ENCODE results near the gene KRTAP4-9.
"Not testable (repeated sequence)": the region's sequence is repeated elsewhere in the genome, so short reads cannot be mapped to it uniquely, and the experiment has no call there.

Gene KRTAP4-9

GRCh38 chr17:41133880-41134735 is 28.9 kb downstream of the KRTAP4-9 start:
- H2AFZ ChIP-seq (ENCODE audit: low read length) = no peak overlapping the region
- H3K9me2 ChIP-seq (ENCODE audit: low read depth, low read length) = no peaks in the 10 kb centered on the region
- H3K4me1 ChIP-seq (ENCODE audit: insufficient read depth, low read length, severe bottlenecking) = no peaks in the 10 kb centered on the region
- no peaks in the 10 kb centered on the region for H3F3A ChIP-seq (ENCODE audit: insufficient read depth, low read length)
- TF ChIP-seq CTCF (IDR thresholded peaks at IDR 0.05; ENCODE audit: low read length) = no peak
- no peak for TF ChIP-seq EZH2 (IDR thresholded peaks at IDR 0.05; ENCODE audit: borderline replicate concordance, low read length)
- no peak overlapping the region for H3K4me3 ChIP-seq (ENCODE audit: low read depth, low read length, poor library complexity, severe bottlenecking)
- no peaks in the 10 kb centered on the region for H3K27me3 ChIP-seq (ENCODE audit: insufficient read depth, low read length)
- no peaks in the 10 kb centered on the region for H3K36me3 ChIP-seq (ENCODE audit: insufficient read depth, low read length)
- H4K20me1 ChIP-seq (ENCODE audit: insufficient read depth, low read length) = no peaks in the 10 kb centered on the region
- no peak overlapping the region for H3K9ac ChIP-seq (ENCODE audit: low read length)
- H3K27ac ChIP-seq (ENCODE audit: low read depth, low read length, poor library complexity, severe bottlenecking) = no peak overlapping the region
- no peaks in the 10 kb centered on the region for H3K9me3 ChIP-seq (ENCODE audit: low read length)
- H3K79me2 ChIP-seq (ENCODE audit: insufficient read depth, low read length) = no peaks in the 10 kb centered on the region
- H3K4me2 ChIP-seq (ENCODE audit: low read length) = no peak overlapping the region

- H3K9ac ChIP-seq (ENCODE audit: low read length); H3K27ac ChIP-seq (ENCODE audit: low read depth, low read length, poor library complexity, severe bottlenecking); H3K79me2 ChIP-seq (ENCODE audit: insufficient read depth, low read length); H3K9me3 ChIP-seq (ENCODE audit: low read length); H3K4me1 ChIP-seq (ENCODE audit: insufficient read depth, low read length, severe bottlenecking); H3K9me2 ChIP-seq (ENCODE audit: low read depth, low read length); H3K36me3 ChIP-seq (ENCODE audit: insufficient read depth, low read length); H3K27me3 ChIP-seq (ENCODE audit: insufficient read depth, low read length); H4K20me1 ChIP-seq (ENCODE audit: insufficient read depth, low read length); H3F3A ChIP-seq (ENCODE audit: insufficient read depth, low read length); H2AFZ ChIP-seq (ENCODE audit: low read length); H3K4me3 ChIP-seq (ENCODE audit: low read depth, low read length, poor library complexity, severe bottlenecking); H3K4me2 ChIP-seq (ENCODE audit: low read length): not testable (repeated sequence)
Measured at GRCh38 chr17:41139865-41140264, 34.7 kb downstream of the KRTAP4-9 start.

GRCh38 chr17:41140360-41141131 is 35.4 kb downstream of the KRTAP4-9 start, which contains the start of gene KRTAP4-6:
Gene KRTAP4-6, minus strand, starts transcription at chr17:41140544. Its CDS starts 57 bp downstream, at chr17:41140487.
- Histone ChIP-seq H3K27me3 (ENCODE audit: insufficient read depth, low read length) (no peaks in the 10 kb centered on the region), H3K4me2 (ENCODE audit: low read length) (no peak within 1 kb of the TSS), H2AFZ (ENCODE audit: low read length) (no peak within 1 kb of the TSS), H3K9me3 (ENCODE audit: low read length) (0 out of 2 replicates have a peak, but pooled peaks cover 3% of the 10 kb centered on the region), H3K27ac (ENCODE audit: low read depth, low read length, poor library complexity, severe bottlenecking) (no peak within 1 kb of the TSS), H3K4me3 (ENCODE audit: low read depth, low read length, poor library complexity, severe bottlenecking) (no peak within 1 kb of the TSS), H3K9me2 (ENCODE audit: low read depth, low read length) (no peaks in the 10 kb centered on the region), H3K9ac (ENCODE audit: low read length) (no peak within 1 kb of the TSS), H3K36me3 (ENCODE audit: insufficient read depth, low read length) (no peaks in the 10 kb centered on the region; the same call in 1 of the 2 replicates), H3F3A (ENCODE audit: insufficient read depth, low read length) (no peaks in the 10 kb centered on the region), H4K20me1 (ENCODE audit: insufficient read depth, low read length) (no peaks in the 10 kb centered on the region), H3K79me2 (ENCODE audit: insufficient read depth, low read length) (no peaks in the 10 kb centered on the region), H3K4me1 (ENCODE audit: insufficient read depth, low read length, severe bottlenecking) (no peaks in the 10 kb centered on the region)
- no peak for TF ChIP-seq CTCF (IDR thresholded peaks at IDR 0.05; ENCODE audit: low read length)
- no peak for TF ChIP-seq EZH2 (IDR thresholded peaks at IDR 0.05; ENCODE audit: borderline replicate concordance, low read length)

Measured in OCI-LY1 (cell line).